ENCODE data around the gene GBP1.
"Not testable (repeated sequence)": the region's sequence is repeated elsewhere in the genome, so short reads cannot be mapped to it uniquely, and the experiment has no call there.

GBP1 gene

DNA sequence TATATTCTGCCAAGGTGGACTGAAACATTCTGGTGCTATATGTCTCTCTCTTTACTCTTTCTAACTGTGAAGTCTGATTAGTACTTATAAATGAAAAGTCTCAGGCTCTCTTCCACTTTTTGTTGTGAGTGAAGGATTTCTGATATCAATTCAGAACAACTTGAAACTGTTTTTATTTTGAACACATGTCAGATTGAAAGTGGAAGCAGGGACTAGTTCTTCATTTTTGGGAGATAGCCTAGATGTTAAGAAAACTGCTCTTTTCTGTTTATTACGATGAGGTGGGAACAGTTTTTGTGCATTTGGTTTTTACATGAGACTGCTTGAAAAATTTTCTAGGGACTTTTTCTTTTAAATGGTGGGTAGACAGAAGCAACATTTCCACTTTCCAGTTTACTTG, 27.8 kb downstream of the GBP1 start:
- no peak overlapping the region for H3K4me3 ChIP-seq (ENCODE audit: low read depth, low read length)
- TF ChIP-seq, protein P1, sequence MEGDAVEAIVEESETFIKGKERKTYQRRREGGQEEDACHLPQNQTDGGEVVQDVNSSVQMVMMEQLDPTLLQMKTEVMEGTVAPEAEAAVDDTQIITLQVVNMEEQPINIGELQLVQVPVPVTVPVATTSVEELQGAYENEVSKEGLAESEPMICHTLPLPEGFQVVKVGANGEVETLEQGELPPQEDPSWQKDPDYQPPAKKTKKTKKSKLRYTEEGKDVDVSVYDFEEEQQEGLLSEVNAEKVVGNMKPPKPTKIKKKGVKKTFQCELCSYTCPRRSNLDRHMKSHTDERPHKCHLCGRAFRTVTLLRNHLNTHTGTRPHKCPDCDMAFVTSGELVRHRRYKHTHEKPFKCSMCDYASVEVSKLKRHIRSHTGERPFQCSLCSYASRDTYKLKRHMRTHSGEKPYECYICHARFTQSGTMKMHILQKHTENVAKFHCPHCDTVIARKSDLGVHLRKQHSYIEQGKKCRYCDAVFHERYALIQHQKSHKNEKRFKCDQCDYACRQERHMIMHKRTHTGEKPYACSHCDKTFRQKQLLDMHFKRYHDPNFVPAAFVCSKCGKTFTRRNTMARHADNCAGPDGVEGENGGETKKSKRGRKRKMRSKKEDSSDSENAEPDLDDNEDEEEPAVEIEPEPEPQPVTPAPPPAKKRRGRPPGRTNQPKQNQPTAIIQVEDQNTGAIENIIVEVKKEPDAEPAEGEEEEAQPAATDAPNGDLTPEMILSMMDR (IDR thresholded peaks at IDR 0.05; ENCODE audit: borderline replicate concordance, insufficient read depth, low read depth, low read length), result no peak

GRCh38 chr1:89035080-89035479, 29.9 kb downstream of the GBP1 start:
- TF ChIP-seq, protein P1 (IDR thresholded peaks at IDR 0.05; ENCODE audit: borderline replicate concordance, insufficient read depth, low read depth, low read length), result no peak

DNA sequence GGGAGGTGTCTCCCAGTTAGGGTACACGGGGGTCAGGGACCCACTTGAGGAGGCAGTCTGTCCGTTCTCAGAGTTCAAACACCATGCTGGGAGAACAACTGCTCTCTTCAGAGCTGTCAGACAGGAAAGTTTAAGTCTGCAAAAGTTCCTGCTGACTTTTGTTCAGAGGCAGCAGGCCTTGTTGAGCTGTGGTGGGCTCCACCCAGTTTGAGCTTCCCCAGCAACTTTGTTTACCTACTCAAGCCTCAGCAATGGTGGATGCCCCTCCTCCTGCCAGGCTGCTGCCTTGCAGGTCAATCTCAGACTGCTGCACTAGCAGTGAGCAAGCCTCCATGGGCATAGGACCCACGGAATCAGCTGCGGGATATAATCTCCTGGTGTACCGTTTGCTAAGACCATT, 31.0 kb downstream of the GBP1 start:
- not testable (repeated sequence) for H3K4me3 ChIP-seq (ENCODE audit: low read depth, low read length)

More at GRCh38 chr1:89035080-89035479, 29.9 kb downstream of the GBP1 start:
- no peak overlapping the region for H3K4me3 ChIP-seq (ENCODE audit: low read depth, low read length)

DNA sequence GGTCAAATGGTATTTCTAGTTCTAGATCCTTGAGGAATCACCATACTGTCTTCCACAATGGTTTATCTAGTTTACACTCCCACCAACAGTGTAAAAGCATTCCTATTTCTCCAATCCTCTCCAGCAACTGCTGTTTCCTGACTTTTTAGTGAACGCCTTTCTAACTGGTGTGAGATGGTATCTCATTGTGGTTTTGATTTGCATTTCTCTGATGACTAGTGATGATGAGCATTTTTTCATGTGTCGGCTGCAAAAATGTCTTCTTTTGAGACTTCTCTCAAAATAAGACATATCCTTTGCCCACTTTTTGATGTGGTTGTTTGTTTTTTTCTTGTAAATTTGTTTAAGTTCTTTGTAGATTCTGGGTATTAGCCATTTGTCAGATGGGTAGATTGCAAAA, 36.0 kb downstream of the GBP1 start:
- not testable (repeated sequence) for H3K4me3 ChIP-seq (ENCODE audit: low read depth, low read length)

DNA sequence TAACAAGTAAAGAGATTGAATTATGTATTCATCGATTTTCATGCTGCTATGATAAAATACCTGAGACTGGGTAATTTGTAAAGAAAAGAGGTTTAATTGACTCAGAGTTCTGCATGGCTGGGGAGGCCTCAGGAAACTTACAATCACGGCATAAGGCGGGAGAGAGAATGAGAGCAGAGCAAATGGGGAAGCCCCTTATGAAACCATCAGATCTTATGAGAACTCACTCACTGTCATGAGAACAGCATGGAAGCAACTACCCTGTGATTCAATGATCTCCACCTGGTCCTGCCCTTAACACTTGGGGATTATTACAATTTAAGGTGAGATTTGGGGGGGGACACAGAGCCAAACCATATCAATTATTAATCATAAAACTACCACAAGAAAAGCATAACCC, 39.1 kb downstream of the GBP1 start:
- TF ChIP-seq, protein P1 (IDR thresholded peaks at IDR 0.05; ENCODE audit: borderline replicate concordance, insufficient read depth, low read depth, low read length), result no peak
- no peak overlapping the region for H3K4me3 ChIP-seq (ENCODE audit: low read depth, low read length)

DNA sequence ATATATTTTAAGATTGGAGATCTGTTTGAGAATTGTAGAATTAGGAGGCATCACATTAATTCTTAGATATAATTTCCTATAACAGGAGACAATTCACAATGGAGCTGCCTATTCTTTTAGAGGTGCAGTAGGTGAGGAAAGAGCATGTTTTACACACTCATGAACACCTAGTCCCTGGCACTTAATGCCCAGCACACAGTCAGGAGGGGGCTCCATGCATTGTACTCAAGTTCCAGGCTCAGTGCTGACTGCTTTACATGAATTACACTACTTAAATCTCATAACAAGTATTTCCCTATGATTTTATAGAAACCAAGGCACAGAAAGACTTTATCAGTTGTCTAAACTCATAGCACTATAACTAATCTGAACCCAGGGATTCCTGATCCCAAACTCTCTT, 42.0 kb downstream of the GBP1 start:
- no peak overlapping the region for H3K4me3 ChIP-seq (ENCODE audit: low read depth, low read length)
- TF ChIP-seq, protein P1 (IDR thresholded peaks at IDR 0.05; ENCODE audit: borderline replicate concordance, insufficient read depth, low read depth, low read length), result no peak

DNA sequence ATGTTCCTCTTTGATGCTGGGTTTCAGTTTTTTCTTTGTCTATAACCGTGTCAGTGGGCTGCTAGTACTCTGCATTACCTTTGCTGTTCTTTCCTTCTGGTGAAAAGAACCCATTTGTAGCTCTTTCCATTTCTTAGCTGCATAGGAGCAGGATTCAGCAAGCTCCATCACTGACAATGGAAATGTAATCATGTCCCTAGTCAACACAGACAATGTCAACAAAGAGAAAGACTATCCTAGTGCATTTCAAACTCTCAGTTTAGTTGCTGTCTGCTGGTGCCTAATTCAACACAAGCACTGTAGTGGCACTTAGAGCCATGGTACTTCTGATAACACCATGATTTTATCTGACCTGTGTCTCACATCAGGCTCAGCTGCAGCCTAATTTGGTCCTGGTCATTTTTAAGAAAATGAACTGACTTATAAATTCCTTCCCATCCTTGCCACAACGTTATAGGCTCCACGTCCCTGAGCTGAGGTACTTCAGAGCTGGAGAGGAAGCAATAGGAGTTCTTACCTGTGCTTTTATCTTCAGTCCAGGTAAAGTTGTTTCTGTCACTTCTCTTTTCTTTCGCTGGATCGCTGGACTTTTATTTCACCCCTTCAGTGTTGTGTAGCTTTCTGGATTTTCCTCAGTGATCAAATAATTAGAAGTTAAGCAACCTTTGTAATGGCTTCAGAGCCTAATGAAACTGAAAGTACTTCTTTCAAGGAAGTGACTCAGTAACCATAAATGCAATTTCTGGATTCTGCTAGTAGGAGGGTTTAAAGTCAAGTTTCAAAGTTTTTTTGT, 42.6 kb downstream of the GBP1 start, which contains the start of gene GBP3:
Gene GBP3 (minus strand): TSS at position 700 of the 793 bp plus-strand sequence. CDS start 2,145 bp downstream, outside the sequence.
- TF ChIP-seq, protein P1 (IDR thresholded peaks at IDR 0.05; ENCODE audit: borderline replicate concordance, insufficient read depth, low read depth, low read length), result no peak
- H3K4me3 ChIP-seq (ENCODE audit: low read depth, low read length), result peak within 1 kb of the TSS; percentile 64

DNA sequence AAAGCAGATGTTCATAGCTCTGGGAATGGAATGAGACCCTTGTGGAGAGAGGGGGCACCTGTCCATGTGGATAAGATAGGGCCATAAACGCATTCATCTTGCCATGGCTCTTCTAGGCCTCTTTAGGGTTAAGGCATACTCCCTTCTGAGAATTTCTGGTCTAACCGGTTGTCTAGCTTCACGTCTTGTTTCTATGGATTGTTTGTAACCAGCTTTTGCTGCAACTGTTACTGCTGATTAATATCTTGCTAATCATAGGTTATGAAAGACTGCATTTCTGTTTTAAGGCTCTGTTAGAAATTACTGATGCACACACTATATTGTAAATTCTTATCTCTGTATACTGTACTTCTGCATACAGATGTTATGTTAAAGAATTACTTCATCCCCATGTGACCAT, 46.7 kb downstream of the GBP1 start:
- H3K4me3 ChIP-seq (ENCODE audit: low read depth, low read length), result not testable (repeated sequence)

DNA sequence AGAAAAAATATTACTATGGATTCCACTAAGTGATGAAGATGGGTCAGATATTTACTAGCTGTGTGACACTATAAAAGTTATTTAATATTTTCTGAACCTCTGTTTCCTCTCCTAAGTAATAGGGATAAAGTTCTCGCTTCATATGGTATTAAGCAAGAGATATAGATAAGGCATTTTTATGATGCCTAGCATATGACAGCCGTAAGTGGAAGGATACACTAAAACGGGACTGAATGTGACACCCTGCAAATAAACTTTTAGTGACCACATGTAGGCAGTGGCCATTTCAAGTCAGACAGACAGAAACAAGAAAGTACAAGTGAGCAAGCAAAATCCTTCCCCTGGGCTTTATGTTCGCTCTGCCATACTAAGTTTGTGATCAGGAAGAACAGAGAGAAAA, 56.5 kb downstream of the GBP1 start:
- TF ChIP-seq, protein P1 (IDR thresholded peaks at IDR 0.05; ENCODE audit: borderline replicate concordance, insufficient read depth, low read depth, low read length), result no peak
- no peak overlapping the region for H3K4me3 ChIP-seq (ENCODE audit: low read depth, low read length)
